BE2C (cell line): ENCODE results near the gene LRIF1.
"Not testable (repeated sequence)": the region's sequence is repeated elsewhere in the genome, so short reads cannot be mapped to it uniquely, and the experiment has no call there.

ENCODE experiments used
- DNase-seq: peaks from one replicate; pipeline ENCODE4 v3.0.0-alpha.2; 2020
- H3K27me3 ChIP-seq: fragments of 250-450 bp; sonication (Bioruptor Pico); 2 replicates; pipeline ENCODE4 v1.5.1; 2020; ENCODE audit warnings: mild to moderate bottlenecking
- H3K36me3 ChIP-seq: fragments of 250-450 bp; sonication (Bioruptor Pico); 2 replicates; pipeline ENCODE4 v1.5.1; 2020; ENCODE audit warnings: mild to moderate bottlenecking
- H3K4me1 ChIP-seq: fragments of 250-450 bp; sonication (Bioruptor Pico); 2 replicates; pipeline ENCODE4 v1.5.1; 2020
- H3K4me3 ChIP-seq: 2 replicates; pipeline ENCODE4 v1.5.1; 2011; ENCODE audit warnings: low read depth, low read length
- H3K9me3 ChIP-seq: fragments of 250-450 bp; sonication (Bioruptor Pico); 2 replicates; pipeline ENCODE4 v1.5.1; 2020
- TF ChIP-seq, protein P1 (sequence below): IDR thresholded peaks from 2 replicates; pipeline ENCODE4 v1.5.1; 2012; ENCODE audit warnings: mild to moderate bottlenecking, low read depth, low read length

The LRIF1 gene

GRCh38 chr1:110945626-110946025 is 18.1 kb downstream of the LRIF1 start:
- Histone ChIP-seq H3K4me1 (no peaks in the 10 kb centered on the region), H3K27me3 (no peaks in the 10 kb centered on the region), H3K4me3 (no peak overlapping the region), H3K36me3 (no peaks in the 10 kb centered on the region; the same call in 1 of the 2 replicates), H3K9me3 (no peaks in the 10 kb centered on the region)
- no peak for DNase-seq
- TF ChIP-seq, protein P1, sequence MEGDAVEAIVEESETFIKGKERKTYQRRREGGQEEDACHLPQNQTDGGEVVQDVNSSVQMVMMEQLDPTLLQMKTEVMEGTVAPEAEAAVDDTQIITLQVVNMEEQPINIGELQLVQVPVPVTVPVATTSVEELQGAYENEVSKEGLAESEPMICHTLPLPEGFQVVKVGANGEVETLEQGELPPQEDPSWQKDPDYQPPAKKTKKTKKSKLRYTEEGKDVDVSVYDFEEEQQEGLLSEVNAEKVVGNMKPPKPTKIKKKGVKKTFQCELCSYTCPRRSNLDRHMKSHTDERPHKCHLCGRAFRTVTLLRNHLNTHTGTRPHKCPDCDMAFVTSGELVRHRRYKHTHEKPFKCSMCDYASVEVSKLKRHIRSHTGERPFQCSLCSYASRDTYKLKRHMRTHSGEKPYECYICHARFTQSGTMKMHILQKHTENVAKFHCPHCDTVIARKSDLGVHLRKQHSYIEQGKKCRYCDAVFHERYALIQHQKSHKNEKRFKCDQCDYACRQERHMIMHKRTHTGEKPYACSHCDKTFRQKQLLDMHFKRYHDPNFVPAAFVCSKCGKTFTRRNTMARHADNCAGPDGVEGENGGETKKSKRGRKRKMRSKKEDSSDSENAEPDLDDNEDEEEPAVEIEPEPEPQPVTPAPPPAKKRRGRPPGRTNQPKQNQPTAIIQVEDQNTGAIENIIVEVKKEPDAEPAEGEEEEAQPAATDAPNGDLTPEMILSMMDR: no peak

DNA sequence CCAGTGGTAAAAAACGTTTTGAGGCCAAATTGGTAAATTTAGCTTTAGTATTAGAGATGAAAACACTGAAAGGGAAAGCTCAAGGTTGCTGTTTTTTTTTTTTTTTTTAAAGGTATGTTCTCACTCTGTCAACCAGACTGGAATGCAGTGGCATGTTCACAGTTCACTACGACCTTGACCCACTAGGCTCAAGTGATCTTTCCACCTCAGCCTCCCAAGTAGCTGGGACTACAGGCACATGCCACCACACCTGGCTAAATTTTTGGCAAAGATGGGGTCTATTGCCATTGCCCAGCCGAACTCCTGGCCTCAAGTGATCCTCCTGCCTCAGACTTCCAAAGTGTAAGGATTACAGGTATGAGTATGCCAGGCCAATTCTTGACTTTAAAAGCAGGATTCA is 18.9 kb downstream of the LRIF1 start:
- Histone ChIP-seq H3K9me3 (no peaks in the 10 kb centered on the region), H3K4me3 (no peak overlapping the region), H3K36me3 (no peaks in the 10 kb centered on the region; the same call in 1 of the 2 replicates), H3K4me1 (no peaks in the 10 kb centered on the region), H3K27me3 (no peaks in the 10 kb centered on the region; the same call in 1 of the 2 replicates)
- TF ChIP-seq, protein P1: no peak
- DNase-seq: no peak

- H3K4me1 ChIP-seq: no peaks in the 10 kb centered on the region
- no peak overlapping the region for H3K4me3 ChIP-seq
- H3K27me3 ChIP-seq: no peaks in the 10 kb centered on the region; the same call in 1 of the 2 replicates
- TF ChIP-seq, protein P1: no peak
- no peaks in the 10 kb centered on the region for H3K36me3 ChIP-seq
- no peak for DNase-seq
- no peaks in the 10 kb centered on the region for H3K9me3 ChIP-seq
Observed at GRCh38 chr1:110936567-110936966, 27.2 kb downstream of the LRIF1 start.

- not testable (repeated sequence) for H3K9me3 ChIP-seq, H3K4me1 ChIP-seq, H3K27me3 ChIP-seq, H3K4me3 ChIP-seq, H3K36me3 ChIP-seq, DNase-seq
Observed at GRCh38 chr1:110931097-110931496, 32.6 kb downstream of the LRIF1 start.

GRCh38 chr1:110928904-110929303 is 34.8 kb downstream of the LRIF1 start:
- DNase-seq: no peak
- Histone ChIP-seq H3K4me3 (no peak overlapping the region), H3K4me1 (no peaks in the 10 kb centered on the region), H3K9me3 (no peaks in the 10 kb centered on the region; the same call in 1 of the 2 replicates), H3K27me3 (no peaks in the 10 kb centered on the region), H3K36me3 (no peaks in the 10 kb centered on the region)
- TF ChIP-seq, protein P1: no peak

GRCh38 chr1:110928191-110928590 is 35.5 kb downstream of the LRIF1 start:
- H3K4me1 ChIP-seq: no peaks in the 10 kb centered on the region
- DNase-seq: no peak
- no peak overlapping the region for H3K4me3 ChIP-seq
- H3K36me3 ChIP-seq: no peaks in the 10 kb centered on the region
- TF ChIP-seq, protein P1: no peak
- no peaks in the 10 kb centered on the region; the same call in 1 of the 2 replicates for H3K9me3 ChIP-seq
- no peaks in the 10 kb centered on the region for H3K27me3 ChIP-seq
